Panc1 (cell line): ENCODE results near the gene ATP10A. TPM values are rescaled to one million over a fixed set of nuclear protein-coding genes. Genes with fewer than 3 reads are reported as not detected.

Experiments used
- ATAC-seq: fragments of 200-7000 bp; cut with Tn5 transposase; 2 replicates; pipeline ENCODE4 v1.9.1; 2020; ENCODE audit warnings: mild to moderate bottlenecking, moderate library complexity
- BruUV-seq: library from RNA; stranded (reverse); fragments of 400-500 nt; replicated peaks from 2 replicates; lab custom pipeline; 2021; lab: Mats Ljungman, UMichigan
- CTCF ChIA-PET: fragments of 300-600 bp; sonication (Branson Sonifier 250); formaldehyde crosslinking; loops from one replicate; lab custom pipeline; 2022; ENCODE audit warnings: antibody characterized with exemption; lab: Charles Lee
- POLR2A ChIA-PET: fragments of 300-600 bp; sonication (Branson Sonifier 250); formaldehyde crosslinking; loops from one replicate; lab custom pipeline; 2022; ENCODE audit warnings: antibody characterized with exemption; lab: Charles Lee
- DNase-seq: peaks from one replicate; pipeline ENCODE4 v3.0.0-alpha.2; 2010; ENCODE audit warnings: low read depth, low spot score
- H3K27ac ChIP-seq: 2 replicates; pipeline ENCODE4 v1.5.1; 2011; ENCODE audit warnings: mild to moderate bottlenecking, low read length, inconsistent platforms
- H3K27me3 ChIP-seq: fragments of 200-500 bp; sonication (Bioruptor generic); 2 replicates; pipeline ENCODE4 v1.6.0; 2014; ENCODE audit warnings: low read length, inconsistent platforms; ENCODE audit not compliant: control insufficient read depth, insufficient read depth
- H3K36me3 ChIP-seq: fragments of 200-500 bp; sonication (Bioruptor generic); 2 replicates; pipeline ENCODE4 v1.5.1; 2014; ENCODE audit warnings: inconsistent platforms, mild to moderate bottlenecking, low read length, moderate library complexity; ENCODE audit not compliant: control insufficient read depth, insufficient read depth
- H3K4me1 ChIP-seq: 2 replicates; pipeline ENCODE4 v1.5.1; 2011; ENCODE audit warnings: inconsistent platforms, mild to moderate bottlenecking, low read length, moderate library complexity; ENCODE audit not compliant: control insufficient read depth, insufficient read depth
- H3K4me3 ChIP-seq, 2 experiments: 2 replicates each; pipeline ENCODE4 v1.5.1; 2011 to 2012; ENCODE audit warnings: low read depth in 2 of 2, low read length in 2 of 2, mild to moderate bottlenecking in 2 of 2, inconsistent platforms in 1 of 2, moderate library complexity in 1 of 2
- H3K9me3 ChIP-seq: fragments of 200-500 bp; sonication (Bioruptor generic); 2 replicates; pipeline ENCODE4 v1.5.1; 2014; ENCODE audit warnings: low read depth, mild to moderate bottlenecking, inconsistent platforms, low read length, moderate library complexity; ENCODE audit not compliant: control insufficient read depth, insufficient read depth
- POLR2AphosphoS5 ChIP-seq: IDR thresholded peaks from 2 replicates; pipeline ENCODE4 v1.6.1; 2012; ENCODE audit warnings: mild to moderate bottlenecking, low read depth, low read length, moderate library complexity
- REST ChIP-seq, 2 experiments: IDR thresholded peaks; 2 replicates each; pipeline ENCODE4 v1.6.1; 2011 to 2012; ENCODE audit warnings: low read depth in 2 of 2, control low read depth in 1 of 2, low read length in 1 of 2, mild to moderate bottlenecking in 1 of 2, moderate library complexity in 1 of 2; ENCODE audit not compliant: insufficient read depth in 1 of 2
- SIN3A ChIP-seq: IDR thresholded peaks from 2 replicates; pipeline ENCODE4 v1.6.1; 2012; ENCODE audit warnings: low read depth, mild to moderate bottlenecking, low read length, moderate library complexity, borderline replicate concordance; ENCODE audit not compliant: insufficient read depth
- TCF7L2 ChIP-seq: IDR thresholded peaks from 2 replicates; pipeline ENCODE4 v1.6.1; 2011; ENCODE audit warnings: mild to moderate bottlenecking, low read depth, low read length, inconsistent platforms
- in situ Hi-C: cut with HindIII; loops from 2 replicates; pipeline ENCODE4 v1.10.0; 2016; ENCODE audit warnings: low sequenced_read_pairs, low pct_unique_long_range_greater_than_20kb
- intact Hi-C: fragments of 100-400 bp; cut with micrococcal nuclease; formaldehyde crosslinking; loops from one replicate; pipeline ENCODE4 v1.10.0; 2022; ENCODE audit not compliant: unreplicated experiment
- total RNA-seq: library from RNA; stranded (reverse); gene quantifications from one replicate; pipeline ENCODE4 v1.2.1, GENCODE V29; 2021; ENCODE audit not compliant: unreplicated experiment
- TF ChIP-seq, protein P1 (sequence below): fragments of 450-650 bp; IDR thresholded peaks from 2 replicates; pipeline ENCODE4 v1.5.1; 2017; ENCODE audit warnings: mild to moderate bottlenecking

Gene ATP10A
- total RNA-seq, 1 experiment from 2014 or later = 0.31 TPM

DNA sequence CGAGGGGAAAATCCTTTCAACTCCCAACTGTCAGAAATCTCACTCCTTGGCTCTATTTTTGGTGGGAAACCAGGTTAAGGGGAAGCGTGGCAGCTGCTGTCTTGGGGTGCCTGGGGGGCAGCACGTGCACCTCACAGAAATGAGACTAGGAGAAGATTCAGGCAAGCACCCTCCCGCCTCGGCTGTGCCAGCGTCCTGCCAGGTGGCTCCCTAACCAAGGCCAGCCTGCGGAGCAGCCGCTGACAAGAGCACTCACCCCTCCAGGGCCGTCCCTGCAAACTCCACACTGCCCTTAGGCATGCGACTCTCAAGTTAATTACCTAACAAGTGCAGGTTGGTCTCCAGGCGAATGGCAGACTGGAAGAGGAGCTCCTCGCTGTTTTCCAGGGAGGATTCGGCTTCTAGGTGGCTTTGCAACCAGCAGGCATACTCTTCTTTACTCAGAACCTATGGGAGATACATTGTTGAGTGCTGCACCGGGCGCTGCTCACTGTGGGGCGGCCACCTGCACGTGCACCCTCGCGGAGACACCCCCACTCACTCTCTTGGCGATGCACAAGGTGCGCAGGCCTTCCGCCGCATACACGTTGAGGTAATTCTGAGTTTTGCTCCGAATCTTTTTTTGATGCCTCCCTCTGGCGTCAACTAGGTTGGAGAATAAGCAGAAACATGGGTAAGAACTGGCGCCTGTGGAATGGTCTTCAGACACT is 155.3 kb downstream of the ATP10A start:
- DNase-seq (no peak), ATAC-seq (no peak)
- Histone ChIP-seq H3K9me3 (no peaks in the 10 kb centered on the region), H3K4me1 (no peaks in the 10 kb centered on the region), H3K36me3 (no peaks in the 10 kb centered on the region), H3K27me3 (no peaks in the 10 kb centered on the region; the same call in 1 of the 2 replicates), H3K27ac (no peak overlapping the region), H3K4me3 (no peak overlapping the region)
- no peak for TF ChIP-seq TCF7L2
- TF ChIP-seq POLR2AphosphoS5 = no peak
- TF ChIP-seq REST (IDR thresholded peaks at IDR 0.05; ENCODE audit: insufficient read depth in 1 of 2, low read depth in 2 of 2, low read length in 1 of 2) = no peak
- TF ChIP-seq SIN3A = no peak
- TF ChIP-seq, protein P1, sequence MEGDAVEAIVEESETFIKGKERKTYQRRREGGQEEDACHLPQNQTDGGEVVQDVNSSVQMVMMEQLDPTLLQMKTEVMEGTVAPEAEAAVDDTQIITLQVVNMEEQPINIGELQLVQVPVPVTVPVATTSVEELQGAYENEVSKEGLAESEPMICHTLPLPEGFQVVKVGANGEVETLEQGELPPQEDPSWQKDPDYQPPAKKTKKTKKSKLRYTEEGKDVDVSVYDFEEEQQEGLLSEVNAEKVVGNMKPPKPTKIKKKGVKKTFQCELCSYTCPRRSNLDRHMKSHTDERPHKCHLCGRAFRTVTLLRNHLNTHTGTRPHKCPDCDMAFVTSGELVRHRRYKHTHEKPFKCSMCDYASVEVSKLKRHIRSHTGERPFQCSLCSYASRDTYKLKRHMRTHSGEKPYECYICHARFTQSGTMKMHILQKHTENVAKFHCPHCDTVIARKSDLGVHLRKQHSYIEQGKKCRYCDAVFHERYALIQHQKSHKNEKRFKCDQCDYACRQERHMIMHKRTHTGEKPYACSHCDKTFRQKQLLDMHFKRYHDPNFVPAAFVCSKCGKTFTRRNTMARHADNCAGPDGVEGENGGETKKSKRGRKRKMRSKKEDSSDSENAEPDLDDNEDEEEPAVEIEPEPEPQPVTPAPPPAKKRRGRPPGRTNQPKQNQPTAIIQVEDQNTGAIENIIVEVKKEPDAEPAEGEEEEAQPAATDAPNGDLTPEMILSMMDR = no peak
- intact Hi-C loops = no loop called here
- POLR2A ChIA-PET = no interaction called here
- CTCF ChIA-PET = no interaction called here
- no TSS peak for BruUV-seq
- in situ Hi-C loops = no loop called here

DNA sequence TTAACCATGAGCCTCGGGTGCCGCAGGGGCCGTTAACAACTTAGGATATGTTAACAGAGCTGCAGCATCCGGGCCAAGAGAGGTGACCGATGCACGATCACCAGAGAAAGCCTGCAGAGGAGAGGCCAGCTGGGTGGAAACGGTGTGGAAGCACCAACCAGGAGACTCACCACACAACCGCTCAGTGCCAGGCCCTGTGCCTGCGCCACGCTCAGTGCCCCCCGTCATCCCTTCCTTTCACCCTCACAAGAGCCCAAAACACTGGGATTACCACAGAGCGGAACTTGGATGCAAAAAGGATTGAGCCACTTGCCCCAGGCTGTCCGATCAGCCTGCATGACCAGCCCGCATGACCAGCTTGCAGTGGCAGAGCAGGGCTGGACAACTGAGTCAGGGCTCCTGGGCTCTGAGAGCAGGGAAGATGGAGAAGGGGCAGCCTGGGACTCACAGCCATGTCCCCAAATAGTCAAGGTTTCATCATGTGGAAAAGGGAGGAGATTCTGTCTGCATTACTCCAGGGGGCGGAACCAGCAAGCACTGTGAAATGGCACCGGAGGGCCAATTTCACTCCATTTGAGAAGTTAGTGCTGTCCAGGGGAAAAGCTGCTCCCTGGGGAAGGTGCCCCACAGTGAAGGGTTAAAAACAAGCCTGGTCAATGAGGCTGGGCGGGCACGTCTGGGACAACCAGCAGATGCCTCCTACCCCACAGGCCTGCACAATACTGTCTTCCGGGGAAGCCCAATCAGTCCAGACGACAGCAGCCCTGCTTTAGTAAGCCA is 156.8 kb downstream of the ATP10A start:
- intact Hi-C loops = no loop called here
- no TSS peak for BruUV-seq
- CTCF ChIA-PET = no interaction called here
- in situ Hi-C loops = no loop called here
- Histone ChIP-seq H3K27ac (no peak overlapping the region), H3K36me3 (no peaks in the 10 kb centered on the region), H3K9me3 (no peaks in the 10 kb centered on the region), H3K4me3 (no peak overlapping the region), H3K4me1 (no peaks in the 10 kb centered on the region), H3K27me3 (no peaks in the 10 kb centered on the region; the same call in 1 of the 2 replicates)
- TF ChIP-seq POLR2AphosphoS5 (no peak), SIN3A (no peak), REST (IDR thresholded peaks at IDR 0.05; ENCODE audit: insufficient read depth in 1 of 2, low read depth in 2 of 2, low read length in 1 of 2) (no peak), TCF7L2 (no peak)
- TF ChIP-seq, protein P1 = no peak
- DNase-seq = no peak
- no peak for ATAC-seq
- POLR2A ChIA-PET = no interaction called here
